Left lung (tissue), 10 donors: ENCODE results near the gene TSPAN5. TPM values are rescaled to one million over a fixed set of nuclear protein-coding genes. Genes with fewer than 3 reads are reported as not detected.

Experiments used
- ATAC-seq: fragments of 200-7000 bp; cut with Tn5 transposase; one replicate; pipeline ENCODE4 v1.9.1; 2020; ENCODE audit warnings: moderate library complexity
- DNase-seq, 4 donors: peaks; one replicate each; pipeline ENCODE4 v3.0.0-alpha.2; 2013 to 2020
- H3K27ac ChIP-seq, 2 donors: fragments of 200-600 bp; sonication (generic) in 1 of 2; one replicate each; pipeline versions ENCODE4 v1.5.0 to v1.8.0; 2020 to 2021
- H3K27me3 ChIP-seq, 2 donors: fragments of 200-600 bp; sonication (generic) in 1 of 2; one replicate each; pipeline versions ENCODE4 v1.5.0 to v1.8.0; 2020 to 2021
- H3K36me3 ChIP-seq, 2 donors: fragments of 200-600 bp; sonication (generic) in 1 of 2; one replicate each; pipeline versions ENCODE4 v1.5.0 to v1.8.0; 2020 to 2021
- H3K4me1 ChIP-seq, 2 donors: fragments of 200-600 bp; one replicate each; pipeline ENCODE4 v1.8.0; 2021
- H3K4me3 ChIP-seq, 2 donors: fragments of 200-600 bp; sonication (generic) in 1 of 2; one replicate each; pipeline versions ENCODE4 v1.5.0 to v1.8.0; 2020 to 2021; ENCODE audit warnings: mild to moderate bottlenecking in 1 of 2
- H3K9me3 ChIP-seq, 2 donors: fragments of 200-600 bp; sonication (generic) in 1 of 2; one replicate each; pipeline versions ENCODE4 v1.5.0 to v1.8.0; 2020 to 2021
- CTCF ChIP-seq, 2 donors: fragments of 200-600 bp; sonication (generic) in 1 of 2; IDR thresholded peaks; one replicate each; pipeline versions ENCODE4 v1.5.0 to v1.8.0; 2021; ENCODE audit warnings: antibody characterized with exemption in 2 of 2
- intact Hi-C, 2 donors: fragments of 100-400 bp; cut with DNase I; formaldehyde crosslinking; loops; one replicate each; pipeline versions ENCODE4 v1.11.2 to v1.14.2; 2022
- polyA plus RNA-seq, 6 donors: library from polyadenylated mRNA; unstranded; fragments of 120-200 nt; gene quantifications; one replicate each; pipeline ENCODE4 v1.2.1, GENCODE V29; 2013; ENCODE audit not compliant: insufficient read length in 6 of 6
- total RNA-seq, 2 donors: library from RNA; stranded (reverse); fragmentation: NEBNext Ultra II Directional; extraction: Animal tissue kit (Norgen Biotek cat#: 25700); gene quantifications; one replicate each; pipeline ENCODE4 v1.2.1, GENCODE V29; 2021
- donor health status: DM: no; HTN: yes; CAD: no.
- donor health status: DM: no; HTN: no; CAD: no.

Gene TSPAN5
- total and polyA plus RNA-seq, 8 donors = 11.9 to 36.5 (median 31.7) TPM

GRCh38 chr4:98617358-98618047, 40.9 kb downstream of the TSPAN5 start:
- H3K4me3 ChIP-seq = no peak overlapping the region
- no peaks in the 10 kb centered on the region for H3K27me3 ChIP-seq
- intact Hi-C loops = no loop called here
- no peak for ATAC-seq
- no peaks in the 10 kb centered on the region for H3K4me1 ChIP-seq
- TF ChIP-seq CTCF (IDR thresholded peaks at IDR 0.05) = no peak
- no peak for DNase-seq
- H3K36me3 ChIP-seq = no peaks in the 10 kb centered on the region
- no peak overlapping the region for H3K27ac ChIP-seq
- no peaks in the 10 kb centered on the region for H3K9me3 ChIP-seq

GRCh38 chr4:98615991-98616390, 42.4 kb downstream of the TSPAN5 start:
- H3K4me1 ChIP-seq = no peaks in the 10 kb centered on the region
- H3K9me3 ChIP-seq = no peaks in the 10 kb centered on the region
- no peak for ATAC-seq
- no peak overlapping the region for H3K4me3 ChIP-seq
- no peaks in the 10 kb centered on the region for H3K27me3 ChIP-seq
- no peaks in the 10 kb centered on the region for H3K36me3 ChIP-seq
- intact Hi-C loops = no loop called here
- no peak for DNase-seq
- H3K27ac ChIP-seq = no peak overlapping the region
- TF ChIP-seq CTCF (IDR thresholded peaks at IDR 0.05) = no peak

GRCh38 chr4:98614662-98615061, 43.7 kb downstream of the TSPAN5 start:
- Histone ChIP-seq H3K4me1 (no peaks in the 10 kb centered on the region), H3K27ac (no peak overlapping the region), H3K4me3 (no peak overlapping the region), H3K36me3 (no peaks in the 10 kb centered on the region), H3K9me3 (no peaks in the 10 kb centered on the region), H3K27me3 (no peaks in the 10 kb centered on the region)
- DNase-seq (no peak), ATAC-seq (no peak)
- no peak for TF ChIP-seq CTCF (IDR thresholded peaks at IDR 0.05)
- intact Hi-C loops = no loop called here

- Histone ChIP-seq H3K4me3 (no peak overlapping the region), H3K9me3 (no peaks in the 10 kb centered on the region), H3K27me3 (no peaks in the 10 kb centered on the region), H3K4me1 (no peaks in the 10 kb centered on the region), H3K36me3 (no peaks in the 10 kb centered on the region), H3K27ac (no peak overlapping the region)
- intact Hi-C loops = no loop called here
- no peak for ATAC-seq
- TF ChIP-seq CTCF (IDR thresholded peaks at IDR 0.05) = no peak
- DNase-seq = no peak
Observed at GRCh38 chr4:98614094-98614493, 44.3 kb downstream of the TSPAN5 start.

GRCh38 chr4:98613453-98614075, 44.8 kb downstream of the TSPAN5 start:
- TF ChIP-seq CTCF (IDR thresholded peaks at IDR 0.05) = no peak

More at GRCh38 chr4:98613453-98614075, 44.8 kb downstream of the TSPAN5 start:
- Histone ChIP-seq H3K4me1 (no peaks in the 10 kb centered on the region), H3K9me3 (no peaks in the 10 kb centered on the region), H3K36me3 (no peaks in the 10 kb centered on the region), H3K4me3 (no peak overlapping the region), H3K27ac (no peak overlapping the region), H3K27me3 (no peaks in the 10 kb centered on the region)
- intact Hi-C loops = no loop called here
- ATAC-seq (no peak), DNase-seq (no peak)
